HG03354 (cell line): Measurements from ENCODE around the gene MARCO.
"Not testable (repeated sequence)": the region's sequence is repeated elsewhere in the genome, so short reads cannot be mapped to it uniquely, and the experiment has no call there.

Experiments
- ATAC-seq: cut with Tn5 transposase; IDR thresholded peaks from one replicate; pipeline ENCODE4 v1.9.1; 2021; ENCODE audit warnings: mild to moderate bottlenecking; ENCODE audit not compliant: unreplicated experiment, poor library complexity, severe bottlenecking

MARCO gene

DNA sequence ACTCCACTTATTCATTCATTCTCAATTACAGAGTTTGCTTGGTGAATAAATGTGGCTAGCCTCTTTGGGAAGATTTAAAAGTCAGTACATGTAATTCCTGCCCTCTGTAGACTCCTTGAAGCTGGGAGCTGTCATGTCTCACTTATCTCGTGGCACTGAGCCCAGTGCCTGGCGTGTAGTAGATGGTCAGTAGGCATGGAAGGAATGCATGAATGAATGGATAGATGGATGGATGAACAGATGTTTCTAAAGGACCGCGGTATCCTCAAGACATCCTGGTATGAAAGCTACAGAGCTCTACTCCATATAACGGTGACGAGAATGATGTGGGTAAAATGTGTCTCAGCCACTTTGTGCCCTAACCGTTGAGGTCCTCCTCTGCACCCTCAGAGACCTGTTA is 83.0 kb downstream of the MARCO start:
- ATAC-seq = no peak

DNA sequence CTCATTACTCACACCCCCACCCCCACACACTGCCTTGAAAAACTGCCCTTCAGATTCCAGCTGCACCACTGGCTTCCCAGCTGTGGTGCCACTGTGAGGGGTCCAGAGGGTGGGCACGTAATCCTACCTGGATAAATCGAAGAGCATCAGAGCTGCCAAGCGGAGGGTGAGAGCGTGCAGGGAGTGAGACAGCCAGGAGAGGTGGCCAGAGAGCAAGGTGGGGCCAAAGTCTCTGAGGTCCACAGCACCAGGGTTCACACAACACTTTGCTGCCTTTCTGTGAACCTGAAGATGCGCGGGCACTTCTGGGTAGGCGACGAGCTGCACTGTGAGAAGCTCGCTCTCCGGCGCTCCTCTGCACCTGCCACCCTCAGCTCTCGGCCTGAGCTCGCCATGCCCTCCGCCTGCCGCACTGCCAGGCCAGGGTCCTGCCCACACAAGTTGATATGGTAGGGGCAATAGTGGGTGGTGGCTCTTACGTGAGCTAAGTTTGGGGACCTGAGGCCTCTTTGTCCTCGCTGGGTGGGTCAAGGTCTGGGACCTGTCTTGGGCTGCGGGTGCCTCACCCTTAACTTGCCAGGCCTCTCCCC is 83.9 kb downstream of the MARCO start:
- no peak for ATAC-seq

DNA sequence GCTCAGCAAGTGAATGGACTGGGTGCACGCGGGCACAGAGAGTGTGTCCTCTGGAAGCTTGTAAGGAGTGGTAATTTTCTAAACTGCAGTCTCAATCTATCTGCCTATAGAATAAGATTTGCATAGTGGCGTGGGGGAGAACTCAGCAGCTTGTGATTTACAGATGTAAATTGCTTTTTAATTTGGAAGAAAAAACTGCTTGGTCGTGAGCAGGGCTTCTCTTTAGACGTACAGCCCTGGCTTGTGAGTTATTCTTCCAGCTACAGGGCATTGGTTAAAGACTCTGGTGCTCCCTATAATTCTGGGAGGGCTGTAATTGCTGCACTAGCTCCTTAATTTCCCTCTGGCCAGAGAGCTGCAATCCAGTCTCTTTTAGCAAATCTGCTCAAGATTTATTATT is 84.9 kb downstream of the MARCO start:
- no peak for ATAC-seq

DNA sequence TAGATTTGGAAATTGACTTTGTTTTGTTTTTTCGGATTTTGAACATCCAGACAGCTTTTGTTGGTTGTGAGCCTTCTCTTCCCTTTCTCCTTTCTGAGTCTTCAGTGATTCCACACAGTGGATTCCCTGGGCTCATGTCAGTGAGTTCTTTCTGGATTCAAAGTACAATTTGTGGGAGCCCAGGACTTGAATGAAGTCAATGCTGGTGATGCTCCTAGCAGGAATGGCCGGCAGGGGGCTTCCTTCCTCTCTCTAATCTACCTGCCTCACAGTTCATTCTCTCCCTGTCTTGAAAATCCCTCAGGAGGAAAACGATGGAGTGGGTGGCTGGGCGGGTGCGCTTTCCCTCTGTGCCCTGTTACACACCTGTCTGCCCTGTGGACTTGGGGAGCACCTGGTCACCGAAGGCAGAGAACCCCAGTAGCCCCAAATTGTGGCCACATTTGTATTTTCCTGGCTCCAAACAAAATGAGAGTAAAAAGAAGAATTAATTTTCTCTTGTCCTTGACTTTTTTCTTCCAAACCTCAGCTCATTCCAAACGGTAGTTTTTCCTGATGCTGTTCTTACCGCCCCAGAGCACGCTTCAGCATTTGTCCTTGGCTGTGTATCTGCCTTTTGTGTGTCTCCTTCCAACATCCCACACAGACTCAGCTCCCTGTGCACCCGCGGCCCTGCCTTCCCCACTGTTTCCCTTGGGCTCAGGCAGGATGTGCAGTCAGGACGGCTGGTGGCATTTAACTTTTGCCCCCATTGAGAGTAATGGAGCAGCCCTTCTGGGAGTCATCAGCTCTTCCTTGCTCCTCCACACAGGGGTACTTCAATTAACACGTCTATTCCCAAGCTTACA is 86.6 kb downstream of the MARCO start:
- no peak for ATAC-seq

DNA sequence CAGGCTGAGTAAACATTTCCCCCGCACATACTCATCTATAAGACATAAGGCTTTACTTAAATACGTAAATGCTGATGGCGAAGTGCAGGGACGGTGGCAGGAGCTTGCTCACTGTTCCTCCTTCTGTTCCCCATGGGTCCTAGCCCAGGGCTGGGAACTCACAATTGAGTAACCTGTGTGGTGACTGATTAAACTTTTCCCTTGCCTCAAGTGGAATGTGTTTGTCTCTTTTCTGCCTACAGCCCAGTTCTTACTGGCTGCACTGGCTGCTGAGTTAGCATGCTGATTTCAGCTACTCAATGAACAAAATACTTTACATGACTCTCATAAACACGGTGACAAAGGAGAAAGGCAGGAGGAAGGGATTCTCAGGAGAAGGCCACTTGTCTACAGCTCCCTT is 87.3 kb downstream of the MARCO start:
- ATAC-seq = no peak

DNA sequence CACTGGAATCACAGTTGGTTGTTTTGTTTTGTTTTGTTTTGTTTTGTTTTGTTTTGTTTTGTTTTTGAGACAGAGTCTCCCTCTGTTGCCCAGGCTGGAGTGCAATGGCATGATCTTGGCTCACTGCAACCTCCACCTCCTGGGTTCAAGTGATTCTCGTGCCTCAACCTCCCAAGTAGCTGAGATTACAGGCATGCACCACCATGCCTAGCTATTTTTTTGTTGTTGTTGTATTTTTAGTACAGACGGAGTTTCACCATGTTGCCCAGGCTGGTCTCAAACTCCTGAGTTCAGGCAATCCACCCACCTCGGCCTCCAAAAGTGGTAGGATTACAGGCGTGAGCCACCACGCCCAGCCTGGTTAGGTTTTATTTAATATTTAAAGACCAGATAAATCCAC is 95.9 kb downstream of the MARCO start:
- not testable (repeated sequence) for ATAC-seq

DNA sequence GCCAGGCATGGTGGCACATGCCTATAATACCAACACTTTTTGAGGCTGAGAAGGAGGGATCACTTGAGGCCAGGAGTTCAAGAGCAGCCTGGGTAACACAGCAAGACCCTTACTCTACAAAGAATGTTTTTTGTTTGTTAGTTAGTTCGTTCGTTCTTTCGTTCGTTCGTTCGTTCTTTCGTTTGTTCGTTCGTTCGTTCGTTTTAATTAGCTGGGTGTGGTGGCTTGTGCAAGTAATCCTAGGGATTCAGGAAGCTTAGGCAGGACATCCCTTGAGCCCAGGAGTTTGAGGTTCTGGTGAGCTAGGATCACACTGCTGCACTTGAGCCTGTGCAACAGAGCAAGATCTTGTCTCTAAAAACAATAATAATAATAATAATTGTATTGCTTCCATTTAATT is 98.7 kb downstream of the MARCO start:
- no peak for ATAC-seq
